ENCODE results near the gene CPT1B.

- no peak for TF ChIP-seq EZH2 (IDR thresholded peaks at IDR 0.05; ENCODE audit: borderline replicate concordance, low read length)
- no peak for TF ChIP-seq CTCF (conservative IDR thresholded peaks at IDR 0.05 in 1 of 2, IDR thresholded peaks at IDR 0.05 in 1 of 2; ENCODE audit: extremely low read depth in 1 of 2, insufficient read depth in 1 of 2, low read depth in 1 of 2, low read length in 2 of 2)
Measured at GRCh38 chr22:50577987-50578775, at the start of gene CPT1B.
